Liver (tissue), 3 donors: ENCODE measurements around the gene COL9A1.

Experiments used
- EGR1 ChIP-seq, 2 donors: IDR thresholded peaks; 2 replicates each; pipeline ENCODE4 v1.6.1; 2016 to 2018; ENCODE audit warnings: antibody characterized with exemption in 2 of 2, low read depth in 2 of 2
- FOXA1 ChIP-seq: IDR thresholded peaks from 2 replicates; pipeline ENCODE4 v1.6.1; 2016; ENCODE audit warnings: antibody characterized with exemption
- GABPA ChIP-seq, 2 donors: IDR thresholded peaks in 1 of 2; conservative IDR thresholded peaks in 1 of 2; 2 replicates each; pipeline ENCODE4 v1.6.1; 2016; ENCODE audit warnings: antibody characterized with exemption in 2 of 2, mild to moderate bottlenecking in 1 of 2, moderate library complexity in 1 of 2
- HNF4G ChIP-seq: IDR thresholded peaks from 2 replicates; pipeline ENCODE4 v1.6.1; 2016; ENCODE audit warnings: antibody characterized with exemption
- JUND ChIP-seq, 2 donors: IDR thresholded peaks; 2 replicates each; pipeline ENCODE4 v1.6.1; 2016; ENCODE audit warnings: antibody characterized with exemption in 2 of 2
- TAF1 ChIP-seq: conservative IDR thresholded peaks from 2 replicates; pipeline ENCODE4 v1.6.1; 2016; ENCODE audit warnings: antibody characterized with exemption, mild to moderate bottlenecking
- YY1 ChIP-seq: IDR thresholded peaks from 2 replicates; pipeline ENCODE4 v1.6.1; 2016; ENCODE audit warnings: antibody characterized with exemption, mild to moderate bottlenecking
- TF ChIP-seq, protein P1 (sequence below): IDR thresholded peaks from 2 replicates; pipeline ENCODE4 v1.6.1; 2016; ENCODE audit warnings: antibody characterized with exemption
- TF ChIP-seq, protein P2 (sequence below): IDR thresholded peaks from 2 replicates; pipeline ENCODE4 v1.6.1; 2016; ENCODE audit warnings: antibody characterized with exemption
- TF ChIP-seq, protein P3 (sequence below): fragments of 150-350 bp; IDR thresholded peaks from 2 replicates; pipeline ENCODE4 v1.5.1; 2017; ENCODE audit warnings: improper control_type of control experiment, low read depth, low read length; ENCODE audit not compliant: missing input control
- donor health status: healthy.
- donor health status: healthy.

DNA sequence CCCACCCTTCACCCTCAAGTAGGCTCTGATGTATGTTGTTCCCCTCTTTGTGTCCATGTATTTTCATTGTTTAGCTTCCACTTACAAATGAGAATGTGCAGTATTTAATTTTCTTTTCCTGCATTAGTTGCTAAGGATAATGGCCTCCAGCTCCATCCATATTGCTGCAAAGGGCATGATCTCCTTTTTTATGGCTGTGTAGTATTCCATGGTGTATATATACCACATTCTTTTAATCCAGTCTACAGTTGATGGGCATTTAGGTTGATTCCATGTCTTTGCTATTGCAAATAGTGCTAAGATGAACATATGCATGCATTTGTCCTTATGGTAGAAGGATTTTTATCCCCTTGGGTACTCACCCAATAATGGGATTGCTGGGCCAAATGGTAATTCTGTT lies 35.9 kb upstream of the COL9A1 start:
- TF ChIP-seq, protein P1, sequence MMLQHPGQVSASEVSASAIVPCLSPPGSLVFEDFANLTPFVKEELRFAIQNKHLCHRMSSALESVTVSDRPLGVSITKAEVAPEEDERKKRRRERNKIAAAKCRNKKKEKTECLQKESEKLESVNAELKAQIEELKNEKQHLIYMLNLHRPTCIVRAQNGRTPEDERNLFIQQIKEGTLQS, result no peak
- TF ChIP-seq JUND (IDR thresholded peaks at IDR 0.05) (no peak), GABPA (IDR thresholded peaks at IDR 0.05 in 1 of 2, conservative IDR thresholded peaks at IDR 0.05 in 1 of 2) (no peak), HNF4G (no peak), FOXA1 (no peak), TAF1 (no peak), YY1 (no peak), EGR1 (IDR thresholded peaks at IDR 0.05; ENCODE audit: low read depth in 2 of 2) (no peak)
- TF ChIP-seq, protein P2, sequence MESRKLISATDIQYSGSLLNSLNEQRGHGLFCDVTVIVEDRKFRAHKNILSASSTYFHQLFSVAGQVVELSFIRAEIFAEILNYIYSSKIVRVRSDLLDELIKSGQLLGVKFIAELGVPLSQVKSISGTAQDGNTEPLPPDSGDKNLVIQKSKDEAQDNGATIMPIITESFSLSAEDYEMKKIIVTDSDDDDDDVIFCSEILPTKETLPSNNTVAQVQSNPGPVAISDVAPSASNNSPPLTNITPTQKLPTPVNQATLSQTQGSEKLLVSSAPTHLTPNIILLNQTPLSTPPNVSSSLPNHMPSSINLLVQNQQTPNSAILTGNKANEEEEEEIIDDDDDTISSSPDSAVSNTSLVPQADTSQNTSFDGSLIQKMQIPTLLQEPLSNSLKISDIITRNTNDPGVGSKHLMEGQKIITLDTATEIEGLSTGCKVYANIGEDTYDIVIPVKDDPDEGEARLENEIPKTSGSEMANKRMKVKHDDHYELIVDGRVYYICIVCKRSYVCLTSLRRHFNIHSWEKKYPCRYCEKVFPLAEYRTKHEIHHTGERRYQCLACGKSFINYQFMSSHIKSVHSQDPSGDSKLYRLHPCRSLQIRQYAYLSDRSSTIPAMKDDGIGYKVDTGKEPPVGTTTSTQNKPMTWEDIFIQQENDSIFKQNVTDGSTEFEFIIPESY, result no peak
- TF ChIP-seq, protein P3, sequence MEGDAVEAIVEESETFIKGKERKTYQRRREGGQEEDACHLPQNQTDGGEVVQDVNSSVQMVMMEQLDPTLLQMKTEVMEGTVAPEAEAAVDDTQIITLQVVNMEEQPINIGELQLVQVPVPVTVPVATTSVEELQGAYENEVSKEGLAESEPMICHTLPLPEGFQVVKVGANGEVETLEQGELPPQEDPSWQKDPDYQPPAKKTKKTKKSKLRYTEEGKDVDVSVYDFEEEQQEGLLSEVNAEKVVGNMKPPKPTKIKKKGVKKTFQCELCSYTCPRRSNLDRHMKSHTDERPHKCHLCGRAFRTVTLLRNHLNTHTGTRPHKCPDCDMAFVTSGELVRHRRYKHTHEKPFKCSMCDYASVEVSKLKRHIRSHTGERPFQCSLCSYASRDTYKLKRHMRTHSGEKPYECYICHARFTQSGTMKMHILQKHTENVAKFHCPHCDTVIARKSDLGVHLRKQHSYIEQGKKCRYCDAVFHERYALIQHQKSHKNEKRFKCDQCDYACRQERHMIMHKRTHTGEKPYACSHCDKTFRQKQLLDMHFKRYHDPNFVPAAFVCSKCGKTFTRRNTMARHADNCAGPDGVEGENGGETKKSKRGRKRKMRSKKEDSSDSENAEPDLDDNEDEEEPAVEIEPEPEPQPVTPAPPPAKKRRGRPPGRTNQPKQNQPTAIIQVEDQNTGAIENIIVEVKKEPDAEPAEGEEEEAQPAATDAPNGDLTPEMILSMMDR, result no peak
